ENCODE measurements around the gene KCNC4. TPM values are rescaled to one million over a fixed set of nuclear protein-coding genes. Genes with fewer than 3 reads are reported as not detected.

Gene KCNC4
- total RNA-seq, 2 donors from 2014 or later, result 8.6 to 27.1 TPM

- H3K36me3 Mint-ChIP-seq, result peaks cover 4 to 38% of the 10 kb centered on the region in 2 donors
- ATAC-seq (peak; percentile 88 to 90), DNase-seq (ENCODE audit: low spot score in 2 of 2) (peak; percentile 64 to 73)
- peak overlapping the region; percentile 97 to 99 for H3K27ac Mint-ChIP-seq
- peaks cover 0 to 7% of the 10 kb centered on the region in 2 donors for H3K9me3 Mint-ChIP-seq
Observed at GRCh38 chr1:110235834-110236682, 25.9 kb downstream of the KCNC4 start.

DNA sequence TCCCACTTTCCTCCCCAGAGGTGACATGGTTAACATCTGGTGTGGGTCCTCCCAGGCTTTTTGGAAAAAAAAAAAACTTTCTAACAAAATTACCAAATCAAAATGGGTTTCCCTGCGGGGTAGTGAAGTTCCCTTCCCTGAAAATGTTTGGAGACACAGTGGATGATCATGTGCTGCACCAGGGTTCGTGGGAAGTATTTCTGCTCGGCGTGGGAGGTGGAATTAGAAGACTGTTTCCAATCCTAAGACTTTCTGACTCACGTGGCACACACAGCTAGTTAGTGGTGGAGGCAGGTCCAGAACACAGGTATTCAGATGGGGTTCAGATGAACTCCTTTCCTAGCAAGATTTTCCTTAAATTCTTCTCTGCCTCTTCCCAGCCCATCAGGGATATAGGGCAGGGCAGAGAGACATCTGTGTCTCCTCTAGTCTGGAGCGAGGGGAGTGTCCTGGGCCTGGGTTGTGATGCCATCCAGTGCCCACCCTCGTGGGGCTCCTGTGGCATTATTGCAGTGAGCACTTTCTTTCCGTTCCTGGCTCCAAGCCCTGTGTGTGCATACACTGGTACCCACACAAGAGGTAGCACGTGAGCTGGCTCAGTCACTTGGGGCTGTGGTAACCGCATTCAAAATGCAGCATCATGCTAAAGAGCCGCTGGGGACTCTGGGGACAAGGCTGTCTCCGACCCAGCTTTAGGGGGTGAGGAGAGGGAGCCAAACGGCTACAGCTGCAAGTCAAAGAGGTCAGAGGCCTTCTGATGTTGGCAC lies 27.5 kb downstream of the KCNC4 start:
- peaks cover 4 to 36% of the 10 kb centered on the region in 2 donors for H3K36me3 Mint-ChIP-seq
- H3K27ac Mint-ChIP-seq, result no peak overlapping the region
- H3K9me3 Mint-ChIP-seq, result peaks cover 0 to 7% of the 10 kb centered on the region in 2 donors
- DNase-seq (ENCODE audit: low spot score in 2 of 2) (no peak), ATAC-seq (no peak)

GRCh38 chr1:110239441-110240430 lies 29.6 kb downstream of the KCNC4 start:
- Mint-ChIP-seq H3K36me3 (peaks cover 0 to 28% of the 10 kb centered on the region in 2 donors), H3K27ac (peak overlapping the region; percentile 13 to 84), H3K9me3 (peaks cover 0 to 7% of the 10 kb centered on the region in 2 donors)
- no peak for DNase-seq (ENCODE audit: low spot score in 2 of 2)
- no peak for ATAC-seq

- Mint-ChIP-seq H3K9me3 (peaks cover 0 to 7% of the 10 kb centered on the region in 2 donors), H3K27ac (peak overlapping the region; percentile 11 to 63)
- no peak for DNase-seq (ENCODE audit: low spot score in 2 of 2)
Observed at GRCh38 chr1:110240476-110241210, 30.5 kb downstream of the KCNC4 start.

GRCh38 chr1:110241516-110241915 lies 31.4 kb downstream of the KCNC4 start:
- H3K9me3 Mint-ChIP-seq, result peaks cover 0 to 7% of the 10 kb centered on the region in 2 donors
- H3K27ac Mint-ChIP-seq, result peak overlapping the region in 1 of 2 donors; percentile 11
- peaks cover 0 to 20% of the 10 kb centered on the region in 2 donors for H3K36me3 Mint-ChIP-seq
- DNase-seq (ENCODE audit: low spot score in 2 of 2), result no peak
- ATAC-seq, result no peak

More at GRCh38 chr1:110240476-110241210, 30.5 kb downstream of the KCNC4 start:
- ATAC-seq, result no peak
- H3K36me3 Mint-ChIP-seq, result peaks cover 0 to 22% of the 10 kb centered on the region in 2 donors

DNA sequence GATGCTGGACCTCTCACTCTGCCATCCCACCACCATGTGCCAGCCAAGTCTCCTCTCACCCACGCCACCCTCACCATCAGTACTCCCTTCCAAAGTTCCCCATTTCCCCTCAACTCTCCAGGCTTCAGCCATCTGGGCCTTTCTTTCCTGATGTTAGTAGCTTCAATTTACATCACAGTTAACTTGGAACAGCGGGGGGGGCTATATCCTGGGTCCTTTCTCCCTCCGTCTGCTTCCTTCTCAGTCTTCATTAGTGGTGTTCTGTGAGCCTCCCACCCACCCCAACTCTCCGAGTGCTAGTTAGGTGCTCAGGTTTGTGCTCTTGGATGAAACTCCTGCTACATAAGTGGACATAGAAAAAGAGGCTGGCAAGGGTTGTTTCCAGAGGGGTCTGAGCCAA lies 31.9 kb downstream of the KCNC4 start:
- Mint-ChIP-seq H3K27ac (no peak overlapping the region), H3K36me3 (peaks cover 0 to 17% of the 10 kb centered on the region in 2 donors), H3K9me3 (peaks cover 0 to 7% of the 10 kb centered on the region in 2 donors)
- DNase-seq (ENCODE audit: low spot score in 2 of 2), result no peak
- no peak for ATAC-seq

DNA sequence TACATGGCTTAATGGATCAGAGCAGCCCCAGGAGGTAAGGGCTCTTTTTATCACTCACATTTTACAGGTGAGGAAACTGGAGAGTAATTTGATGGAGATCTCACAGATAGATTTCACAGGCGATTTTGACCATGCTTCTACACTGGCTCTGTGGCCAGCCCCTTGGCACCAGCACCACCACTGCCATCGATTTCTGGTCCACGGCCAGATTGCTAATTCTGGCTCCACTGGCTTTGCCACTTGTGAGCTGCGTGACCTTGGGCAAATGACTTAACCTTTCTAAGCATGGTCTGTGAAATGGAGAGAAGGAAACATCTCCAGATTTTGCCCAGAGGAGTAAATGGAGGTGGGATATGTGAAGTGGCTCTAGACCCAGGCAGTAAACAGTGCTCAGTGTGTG lies 32.6 kb downstream of the KCNC4 start:
- H3K36me3 Mint-ChIP-seq, result peaks cover 0 to 17% of the 10 kb centered on the region in 2 donors
- no peak for DNase-seq (ENCODE audit: low spot score in 2 of 2)
- H3K9me3 Mint-ChIP-seq, result peaks cover 0 to 7% of the 10 kb centered on the region in 2 donors
- ATAC-seq, result no peak
- H3K27ac Mint-ChIP-seq, result peak overlapping the region in 1 of 2 donors; percentile 66

GRCh38 chr1:110243146-110243545 lies 33.0 kb downstream of the KCNC4 start:
- Mint-ChIP-seq H3K36me3 (peaks cover 0 to 15% of the 10 kb centered on the region in 2 donors), H3K9me3 (peaks cover 0 to 7% of the 10 kb centered on the region in 2 donors), H3K27ac (peak overlapping the region in 1 of 2 donors; percentile 68)
- DNase-seq (ENCODE audit: low spot score in 2 of 2), result no peak
- no peak for ATAC-seq

GRCh38 chr1:110243574-110243973 lies 33.5 kb downstream of the KCNC4 start:
- no peak for DNase-seq (ENCODE audit: low spot score in 2 of 2)

DNA sequence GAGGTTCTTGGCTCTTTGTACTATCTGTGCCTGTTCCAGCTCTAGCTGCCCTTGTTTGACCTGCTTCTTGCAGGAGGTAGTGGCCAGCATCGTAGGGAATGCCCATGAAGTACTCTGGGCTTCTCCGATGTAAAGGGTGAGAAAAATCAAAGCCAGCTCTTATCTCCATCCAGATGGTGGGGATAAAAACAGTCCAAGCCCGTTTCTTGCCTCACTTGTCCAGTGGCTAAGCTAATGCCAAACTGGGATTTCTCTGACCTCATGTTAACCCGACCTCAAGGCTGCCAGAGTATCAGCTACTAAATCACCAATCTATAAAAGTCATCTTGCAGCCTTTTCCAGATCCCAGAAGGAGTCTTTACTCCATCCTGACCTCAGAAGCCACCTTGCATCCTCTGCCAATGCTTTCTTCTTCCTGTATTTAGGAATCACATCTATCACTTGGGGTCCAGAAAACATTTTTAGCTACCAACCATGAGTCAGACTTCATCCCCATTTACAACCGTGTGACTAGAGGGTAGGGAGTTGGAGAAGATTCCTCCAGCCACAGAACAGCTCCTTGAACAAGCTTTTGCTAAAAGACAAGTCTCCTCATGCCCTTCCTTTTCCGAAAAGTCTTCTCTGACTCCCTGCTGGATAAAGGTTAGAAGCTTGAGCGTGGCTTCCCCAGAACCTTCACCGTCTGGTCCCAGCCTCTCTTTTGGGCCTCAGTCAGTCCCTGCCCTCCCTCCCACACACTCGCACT lies 35.9 kb downstream of the KCNC4 start:
- DNase-seq (ENCODE audit: low spot score in 2 of 2), result no peak
- ATAC-seq, result no peak
- H3K9me3 Mint-ChIP-seq, result no peaks in the 10 kb centered on the region

More at GRCh38 chr1:110243574-110243973, 33.5 kb downstream of the KCNC4 start:
- peak overlapping the region in 1 of 2 donors; percentile 68 for H3K27ac Mint-ChIP-seq
- ATAC-seq, result peak; percentile 41 to 48
- H3K9me3 Mint-ChIP-seq, result peaks cover 0 to 7% of the 10 kb centered on the region in 2 donors
- peaks cover 0 to 11% of the 10 kb centered on the region in 2 donors for H3K36me3 Mint-ChIP-seq

GRCh38 chr1:110248746-110249145 lies 38.6 kb downstream of the KCNC4 start:
- ATAC-seq (no peak), DNase-seq (ENCODE audit: low spot score in 2 of 2) (no peak)
- Mint-ChIP-seq H3K9me3 (peaks cover 0 to 5% of the 10 kb centered on the region in 2 donors), H3K36me3 (no peaks in the 10 kb centered on the region), H3K27ac (no peak overlapping the region)

More for the DNA sequence above, 35.9 kb downstream of the KCNC4 start:
- no peaks in the 10 kb centered on the region for H3K36me3 Mint-ChIP-seq
- H3K27ac Mint-ChIP-seq, result no peak overlapping the region

GRCh38 chr1:110249256-110249655 lies 39.1 kb downstream of the KCNC4 start:
- Mint-ChIP-seq H3K36me3 (no peaks in the 10 kb centered on the region), H3K9me3 (peaks cover 0 to 5% of the 10 kb centered on the region in 2 donors), H3K27ac (no peak overlapping the region)
- ATAC-seq (no peak), DNase-seq (ENCODE audit: low spot score in 2 of 2) (no peak)

DNA sequence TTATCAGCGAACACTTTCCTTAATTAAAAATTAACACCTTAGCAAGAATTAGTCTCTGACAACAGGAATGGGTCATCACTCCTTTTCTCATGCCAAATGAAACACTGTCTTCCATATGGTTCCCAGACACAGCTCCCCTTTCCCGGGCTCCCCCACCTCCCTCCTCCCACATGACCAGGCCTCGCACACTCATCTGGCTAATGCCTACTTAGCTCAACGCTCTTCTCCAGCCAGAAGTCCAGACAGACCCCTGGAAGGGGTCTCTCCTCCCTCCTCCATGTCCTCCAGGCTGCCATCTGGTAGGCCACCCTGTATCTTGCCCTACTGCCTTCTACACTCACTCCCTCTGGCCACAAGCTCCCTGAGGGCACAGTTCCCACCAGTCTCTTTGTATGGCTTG lies 39.9 kb downstream of the KCNC4 start:
- DNase-seq (ENCODE audit: low spot score in 2 of 2) (no peak), ATAC-seq (no peak)
- Mint-ChIP-seq H3K27ac (no peak overlapping the region), H3K36me3 (no peaks in the 10 kb centered on the region), H3K9me3 (peaks cover 0 to 5% of the 10 kb centered on the region in 2 donors)

DNA sequence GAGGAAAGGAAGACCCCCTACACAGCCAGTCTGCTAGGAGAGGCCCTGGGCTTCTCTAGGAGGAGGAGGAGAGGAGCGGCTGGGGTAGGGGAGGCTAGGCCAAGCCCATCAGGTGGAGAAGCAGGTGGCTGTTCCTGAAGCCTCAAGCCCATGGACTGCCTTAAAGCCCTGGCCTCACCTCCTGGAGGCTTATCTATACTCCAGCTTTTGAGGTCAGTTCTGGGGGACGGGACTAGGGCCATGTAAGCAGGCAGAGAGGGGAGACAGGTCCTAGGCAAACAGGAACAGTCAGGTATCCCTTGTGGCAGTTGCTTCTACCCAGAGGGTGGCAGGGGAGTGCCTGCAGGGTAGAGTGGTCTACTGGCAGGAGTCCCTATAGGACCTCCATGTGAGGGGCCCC lies 40.6 kb downstream of the KCNC4 start:
- Mint-ChIP-seq H3K36me3 (no peaks in the 10 kb centered on the region), H3K9me3 (peaks cover 0 to 5% of the 10 kb centered on the region in 2 donors), H3K27ac (no peak overlapping the region)
- ATAC-seq (no peak), DNase-seq (ENCODE audit: low spot score in 2 of 2) (no peak)

DNA sequence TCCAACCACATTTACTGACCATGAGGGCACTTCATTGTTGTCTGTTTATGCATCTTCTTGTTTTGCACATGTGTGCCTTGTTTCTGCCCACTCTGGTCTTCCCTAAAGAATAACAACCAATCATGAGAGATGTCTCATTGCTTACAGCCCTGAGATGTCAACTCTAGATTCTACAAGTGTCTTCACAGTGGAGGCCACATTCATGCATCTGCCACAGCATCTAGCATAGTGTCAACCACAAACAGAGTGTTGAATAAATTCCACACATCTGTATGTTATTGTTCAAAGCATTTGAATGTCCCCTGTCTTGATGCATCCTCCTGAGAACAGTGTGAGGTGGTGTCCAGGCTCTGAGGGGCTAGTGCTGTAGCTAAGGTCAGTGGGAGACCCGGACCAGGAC lies 43.1 kb downstream of the KCNC4 start:
- DNase-seq (ENCODE audit: low spot score in 2 of 2) (no peak), ATAC-seq (no peak)
- H3K27ac Mint-ChIP-seq, result no peak overlapping the region
- H3K36me3 Mint-ChIP-seq, result no peaks in the 10 kb centered on the region
- H3K9me3 Mint-ChIP-seq, result peaks cover 0 to 5% of the 10 kb centered on the region in 2 donors

Data from activated naive CD4-positive, alpha-beta T cell treated with anti-CD3 and anti-CD28 coated beads, Interleukin-2, amount 50 U/mL, for 72 hours (primary cell).